AML-193 (cell line): ENCODE measurements around the gene NDOR1.

Experiments used
- DNase-seq, 2 experiments: peaks; one replicate each; lab custom pipeline; 2025; lab: John Stamatoyannopoulos, UW

NDOR1 gene

DNA sequence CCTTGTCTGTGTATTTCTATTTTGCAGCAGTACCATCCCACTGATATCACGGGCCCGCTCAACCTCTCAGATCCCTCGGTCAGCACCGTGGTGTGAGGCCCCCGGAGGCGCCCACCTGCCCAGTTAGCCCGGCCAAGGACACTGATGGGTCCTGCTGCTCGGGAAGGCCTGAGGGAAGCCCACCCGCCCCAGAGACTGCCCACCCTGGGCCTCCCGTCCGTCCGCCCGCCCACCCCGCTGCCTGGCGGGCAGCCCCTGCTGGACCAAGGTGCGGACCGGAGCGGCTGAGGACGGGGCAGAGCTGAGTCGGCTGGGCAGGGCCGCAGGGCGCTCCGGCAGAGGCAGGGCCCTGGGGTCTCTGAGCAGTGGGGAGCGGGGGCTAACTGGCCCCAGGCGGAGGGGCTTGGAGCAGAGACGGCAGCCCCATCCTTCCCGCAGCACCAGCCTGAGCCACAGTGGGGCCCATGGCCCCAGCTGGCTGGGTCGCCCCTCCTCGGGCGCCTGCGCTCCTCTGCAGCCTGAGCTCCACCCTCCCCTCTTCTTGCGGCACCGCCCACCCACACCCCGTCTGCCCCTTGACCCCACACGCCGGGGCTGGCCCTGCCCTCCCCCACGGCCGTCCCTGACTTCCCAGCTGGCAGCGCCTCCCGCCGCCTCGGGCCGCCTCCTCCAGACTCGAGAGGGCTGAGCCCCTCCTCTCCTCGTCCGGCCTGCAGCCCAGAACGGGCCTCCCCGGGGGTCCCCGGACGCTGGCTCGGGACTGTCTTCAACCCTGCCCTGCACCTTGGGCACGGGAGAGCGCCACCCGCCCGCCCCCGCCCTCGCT lies 37.5 kb upstream of the NDOR1 start:
- DNase-seq = no peak

DNA sequence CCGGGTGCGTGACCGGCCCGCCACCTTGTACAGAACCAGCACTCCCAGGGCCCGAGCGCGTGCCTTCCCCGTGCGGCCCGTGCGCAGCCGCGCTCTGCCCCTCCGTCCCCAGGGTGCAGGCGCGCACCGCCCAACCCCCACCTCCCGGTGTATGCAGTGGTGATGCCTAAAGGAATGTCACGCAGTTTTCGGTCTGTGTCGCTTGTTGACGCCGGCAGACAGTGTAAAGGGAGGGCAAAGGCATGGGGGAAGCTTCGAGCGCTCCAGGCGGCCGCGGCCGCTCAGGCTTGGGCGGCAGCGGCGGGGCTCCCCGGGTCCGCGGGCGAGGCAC lies 37.0 kb upstream of the NDOR1 start:
- DNase-seq = no peak

DNA sequence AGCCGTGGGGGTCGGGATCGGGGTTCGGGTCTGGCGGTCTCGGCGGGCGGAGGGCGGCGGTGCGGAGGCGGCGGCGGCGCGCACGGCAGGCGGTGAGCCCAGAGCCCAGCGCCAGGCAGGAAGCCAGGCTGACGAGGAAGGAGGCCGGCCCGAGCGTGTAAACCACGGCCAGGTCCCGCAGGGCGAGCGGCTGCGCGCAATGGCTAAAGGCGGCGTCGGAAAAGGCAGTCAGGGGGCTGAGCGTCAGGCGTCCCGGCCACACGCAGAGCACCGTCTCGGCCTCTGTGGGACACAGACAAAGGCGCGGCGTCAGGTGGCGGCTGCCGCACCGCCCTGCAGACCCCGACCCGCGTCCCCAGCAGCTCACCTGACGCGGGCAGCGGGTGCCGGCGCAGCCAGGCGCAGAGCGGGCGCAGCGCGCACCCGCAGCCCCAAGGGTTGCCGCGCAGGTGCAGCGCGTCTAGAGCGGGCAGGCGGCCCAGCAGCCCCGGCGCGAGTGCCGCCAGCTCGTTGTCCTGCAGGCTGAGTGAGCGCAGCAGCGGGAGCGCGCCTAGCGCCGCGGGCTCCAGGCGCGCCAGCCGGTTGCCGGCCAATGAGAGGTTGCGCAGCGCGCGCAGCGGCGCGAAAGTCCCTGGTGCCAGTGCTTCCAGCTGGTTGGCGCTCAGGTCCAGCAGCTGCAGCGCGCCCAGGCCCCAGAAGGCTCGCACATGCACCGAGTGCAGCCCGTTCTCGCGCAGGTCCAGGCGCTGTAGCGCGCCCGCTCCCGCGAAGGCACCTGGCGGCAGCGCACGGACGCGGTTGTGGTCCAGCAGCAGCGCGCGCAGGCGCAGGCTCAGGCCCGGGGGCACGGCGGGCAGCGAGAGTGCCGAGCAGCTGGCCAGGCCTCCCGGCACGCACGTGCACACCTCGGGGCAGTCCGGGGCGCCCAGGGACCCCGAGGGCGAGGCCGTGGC lies 36.3 kb upstream of the NDOR1 start:
- DNase-seq = no peak

DNA sequence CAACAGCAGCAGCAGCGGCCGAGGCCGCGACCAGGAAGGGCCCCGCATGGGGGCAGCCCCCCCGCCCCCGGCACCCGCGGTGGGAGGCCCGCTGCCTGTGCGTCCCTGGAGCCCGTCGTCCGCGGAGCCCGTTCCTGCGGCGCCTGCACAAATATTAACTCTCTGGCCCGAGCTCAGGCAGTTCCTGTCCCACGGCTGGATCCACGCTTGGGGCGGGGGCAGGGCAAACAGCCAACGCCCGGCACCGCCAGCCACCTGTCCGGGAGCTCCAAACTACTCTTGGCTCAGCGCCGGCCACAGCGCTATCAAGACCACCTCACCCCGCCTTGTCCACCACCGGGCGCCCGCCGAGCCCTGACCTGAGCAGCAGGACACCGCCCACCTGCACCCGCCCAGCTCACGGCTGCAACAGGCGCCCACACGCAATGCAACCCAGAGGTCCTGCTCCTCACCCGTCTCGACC lies 35.6 kb upstream of the NDOR1 start, which contains the start of gene LRRC26:
Gene LRRC26, minus strand, starts transcription at position 156 of the 463 bp plus-strand sequence. Its CDS starts 108 bp downstream, at position 48.
- DNase-seq = no peak

DNA sequence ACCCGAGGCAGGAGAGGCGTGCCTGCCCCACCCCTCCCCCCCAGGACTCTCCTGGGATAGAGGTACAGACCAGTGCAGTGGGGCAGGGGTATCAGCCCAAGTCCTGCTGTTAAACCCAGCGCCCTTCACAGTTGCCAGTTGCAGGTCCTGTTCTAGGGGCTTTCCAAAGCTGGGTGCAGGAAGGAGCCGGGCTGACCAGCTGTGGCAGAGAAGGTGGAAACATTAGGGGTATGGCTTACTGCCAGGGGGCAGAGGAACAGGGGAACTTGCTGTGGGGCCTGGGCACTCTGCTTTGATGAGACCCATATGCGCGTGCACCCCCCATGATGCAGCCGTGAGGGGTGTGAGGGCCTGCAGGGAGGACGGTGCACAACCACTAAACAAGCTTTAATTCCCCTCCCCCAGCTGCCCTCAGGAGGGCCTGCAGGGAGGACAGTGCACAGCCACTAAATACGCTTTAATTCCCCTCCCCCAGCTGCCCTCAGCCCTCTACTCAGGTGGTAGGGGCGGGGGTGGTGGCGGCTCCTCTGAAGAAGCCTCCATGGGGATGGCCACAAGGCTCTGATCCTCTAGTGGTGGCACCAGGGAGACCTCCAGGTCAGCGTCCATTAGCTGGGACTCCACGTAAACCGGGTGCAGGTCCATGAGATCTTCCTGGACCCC lies 34.9 kb upstream of the NDOR1 start:
- no peak for DNase-seq

DNA sequence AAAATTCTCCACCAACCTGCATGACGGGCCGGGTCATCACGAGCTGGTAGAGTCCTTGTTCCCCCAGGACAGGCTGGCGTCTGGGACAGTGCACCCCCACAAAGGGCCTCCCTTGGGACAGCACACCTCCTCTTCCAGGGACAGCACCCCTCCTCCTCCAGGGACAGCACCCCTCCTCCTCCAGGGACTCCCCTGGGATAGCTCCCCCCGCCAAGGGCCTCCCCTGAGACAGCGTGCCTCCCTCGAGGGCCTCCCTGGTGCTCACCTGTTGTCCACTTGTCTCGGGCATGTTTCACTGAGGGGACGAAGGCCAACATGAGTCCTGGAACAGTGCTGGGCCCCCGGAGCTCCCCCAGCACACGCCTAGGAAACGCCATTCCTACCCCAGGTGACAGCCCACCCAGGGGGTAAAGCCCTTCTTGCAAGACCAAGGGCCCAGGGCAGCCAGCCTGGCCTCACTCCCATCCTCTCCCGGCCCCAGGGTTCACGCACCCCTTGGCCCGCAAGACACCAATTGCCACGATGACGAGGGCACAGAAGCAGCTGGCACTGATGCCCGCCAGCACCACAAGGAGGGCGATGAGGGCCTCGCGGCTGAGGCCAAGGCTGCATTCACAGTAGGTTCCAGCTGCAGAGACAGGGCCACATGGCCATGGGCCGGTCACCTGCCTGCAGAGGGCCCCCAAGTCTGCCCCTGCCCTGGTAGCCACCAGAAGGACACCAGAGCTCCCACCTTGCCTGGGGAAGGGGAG lies 34.2 kb upstream of the NDOR1 start:
- DNase-seq = no peak

DNA sequence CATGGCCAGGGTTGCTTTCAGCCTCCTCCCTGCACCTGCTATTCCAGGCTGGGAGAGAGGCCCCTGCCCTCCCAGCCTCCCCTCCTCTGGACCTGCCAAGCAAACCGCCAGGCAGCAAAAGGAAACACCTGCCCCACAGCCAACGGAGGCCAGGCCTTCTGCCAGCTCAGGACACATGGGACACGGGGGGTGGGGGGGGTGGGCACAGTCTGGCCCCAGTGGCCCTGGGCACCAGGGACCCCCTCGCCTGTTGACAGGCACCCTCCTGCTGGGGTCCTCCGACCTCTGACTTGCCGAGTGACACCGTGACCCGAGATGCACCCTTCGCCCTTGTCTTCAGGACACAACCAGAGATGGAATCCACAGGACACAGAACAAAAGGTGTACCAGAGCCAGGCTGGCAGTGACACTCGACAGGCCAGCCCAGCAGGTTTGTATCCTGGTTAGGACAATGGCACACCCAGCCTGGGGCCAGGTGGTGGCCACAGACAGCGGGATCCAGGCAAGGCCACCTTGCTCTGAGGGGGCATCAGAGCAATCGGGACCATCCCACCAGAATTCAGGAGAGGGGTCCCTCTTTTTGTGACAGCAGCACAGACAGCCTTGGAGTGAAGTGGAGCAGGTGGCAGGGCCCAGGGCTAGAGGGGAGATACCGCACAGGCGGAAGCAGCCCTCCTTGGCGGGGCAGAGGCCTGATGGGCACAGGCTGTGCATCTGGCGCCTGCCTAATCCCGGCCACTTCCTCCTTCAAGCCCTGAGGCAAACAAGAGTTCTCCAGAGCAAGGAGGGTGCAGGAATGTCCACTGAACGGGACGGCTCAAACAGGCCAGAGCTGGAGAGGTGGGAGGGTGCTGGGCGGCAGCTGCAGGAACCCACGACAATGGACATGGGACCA lies 32.4 kb upstream of the NDOR1 start:
- no peak for DNase-seq

DNA sequence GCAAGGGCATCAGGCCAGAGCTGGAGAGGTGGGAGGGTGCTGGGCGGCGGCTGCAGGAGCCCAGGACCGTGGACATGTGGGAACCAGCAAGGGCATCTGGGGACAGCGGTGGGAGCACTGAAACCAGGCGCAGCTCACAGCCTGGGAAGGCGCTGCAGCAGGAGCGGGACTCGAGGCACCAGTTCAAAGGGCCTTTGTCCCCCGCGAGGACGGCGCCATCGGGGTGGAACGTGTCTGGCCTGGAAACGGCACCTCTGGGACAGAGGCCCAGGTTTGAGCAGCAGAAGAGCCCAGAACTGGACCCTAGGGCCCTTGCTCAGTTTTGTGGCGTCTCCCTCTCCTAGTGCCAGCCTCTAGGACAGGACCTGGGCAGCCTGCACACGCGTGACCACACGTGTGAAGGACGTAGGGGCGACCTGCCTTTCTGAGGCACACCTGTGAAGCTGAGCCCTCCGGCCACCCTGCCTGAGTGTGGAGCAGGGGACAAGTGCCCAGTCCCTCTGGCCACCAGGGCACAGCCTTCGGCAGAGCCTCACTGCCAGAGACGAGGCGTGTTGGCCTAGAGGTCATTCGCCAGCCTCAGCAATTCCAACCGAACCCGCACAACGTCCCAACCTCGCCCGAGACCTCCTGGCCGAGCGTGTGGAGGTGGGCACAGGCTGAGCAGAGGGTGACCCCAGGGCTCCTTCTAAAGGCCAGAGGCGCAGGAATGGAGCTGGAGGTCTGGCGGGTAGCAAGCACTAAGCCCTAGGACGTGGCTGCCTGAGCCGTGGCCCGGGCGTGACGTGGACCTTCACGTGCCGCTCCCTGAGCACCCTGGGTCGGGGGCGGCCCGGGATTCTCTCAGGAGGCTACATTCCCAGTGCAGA lies 31.5 kb upstream of the NDOR1 start:
- no peak for DNase-seq

DNA sequence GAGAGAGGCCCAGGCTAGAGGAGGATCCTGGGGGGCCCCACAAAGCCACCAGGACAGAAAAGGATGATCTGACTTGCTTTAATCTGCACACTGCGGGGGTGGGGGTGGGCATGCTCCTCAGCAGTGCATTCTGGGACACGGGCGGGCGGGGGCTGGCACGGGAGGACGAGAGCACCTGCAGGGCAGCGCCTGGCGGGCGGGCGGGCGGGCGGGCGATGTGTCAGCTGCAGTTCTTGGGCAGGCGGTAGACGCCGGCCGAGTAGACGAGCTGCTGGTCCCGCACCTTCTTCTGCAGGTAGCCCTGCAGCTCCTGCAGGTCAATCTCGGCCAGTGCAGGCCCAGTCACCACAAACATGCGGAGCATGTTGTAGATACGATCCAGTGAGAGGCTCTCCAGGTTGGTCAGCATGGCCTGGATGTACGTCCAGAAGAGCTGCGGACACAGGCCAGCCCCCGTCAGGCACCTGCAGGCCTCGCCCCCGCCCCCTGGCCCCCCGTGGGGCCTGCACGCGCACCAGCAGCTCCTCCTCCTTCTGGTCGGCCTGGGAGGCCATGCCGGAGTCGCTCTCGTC lies 30.7 kb upstream of the NDOR1 start:
- no peak for DNase-seq

DNA sequence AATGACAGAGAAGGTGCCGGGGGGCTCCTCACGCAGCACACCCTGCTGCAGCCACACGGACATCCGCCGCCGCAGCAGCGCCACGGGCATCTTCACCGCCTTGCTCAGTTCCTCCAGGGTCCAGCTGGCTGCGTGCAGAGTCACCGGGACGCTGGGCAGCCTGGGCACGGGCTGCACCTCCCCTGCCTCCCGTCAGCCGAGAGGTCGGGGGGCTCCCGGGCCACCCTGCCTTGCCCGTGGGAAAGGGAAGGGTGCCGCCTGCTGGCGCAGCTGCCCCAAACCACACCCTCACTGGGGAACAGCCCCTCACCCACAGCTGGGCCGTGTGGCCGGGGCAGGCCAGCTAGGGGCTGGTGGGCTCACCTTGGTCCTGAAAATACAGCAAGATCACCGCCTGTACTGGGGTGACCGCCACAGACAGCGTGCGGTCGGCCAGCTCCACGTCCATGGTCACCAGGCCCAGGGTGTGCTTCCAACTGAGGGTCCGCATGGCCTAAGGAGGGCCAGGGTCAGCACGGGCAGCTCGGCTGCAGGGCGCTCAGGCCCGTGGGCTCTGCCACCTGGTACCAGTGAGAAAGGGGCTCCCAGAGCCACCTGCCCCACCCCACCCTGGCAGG lies 30.0 kb upstream of the NDOR1 start:
- no peak for DNase-seq

DNA sequence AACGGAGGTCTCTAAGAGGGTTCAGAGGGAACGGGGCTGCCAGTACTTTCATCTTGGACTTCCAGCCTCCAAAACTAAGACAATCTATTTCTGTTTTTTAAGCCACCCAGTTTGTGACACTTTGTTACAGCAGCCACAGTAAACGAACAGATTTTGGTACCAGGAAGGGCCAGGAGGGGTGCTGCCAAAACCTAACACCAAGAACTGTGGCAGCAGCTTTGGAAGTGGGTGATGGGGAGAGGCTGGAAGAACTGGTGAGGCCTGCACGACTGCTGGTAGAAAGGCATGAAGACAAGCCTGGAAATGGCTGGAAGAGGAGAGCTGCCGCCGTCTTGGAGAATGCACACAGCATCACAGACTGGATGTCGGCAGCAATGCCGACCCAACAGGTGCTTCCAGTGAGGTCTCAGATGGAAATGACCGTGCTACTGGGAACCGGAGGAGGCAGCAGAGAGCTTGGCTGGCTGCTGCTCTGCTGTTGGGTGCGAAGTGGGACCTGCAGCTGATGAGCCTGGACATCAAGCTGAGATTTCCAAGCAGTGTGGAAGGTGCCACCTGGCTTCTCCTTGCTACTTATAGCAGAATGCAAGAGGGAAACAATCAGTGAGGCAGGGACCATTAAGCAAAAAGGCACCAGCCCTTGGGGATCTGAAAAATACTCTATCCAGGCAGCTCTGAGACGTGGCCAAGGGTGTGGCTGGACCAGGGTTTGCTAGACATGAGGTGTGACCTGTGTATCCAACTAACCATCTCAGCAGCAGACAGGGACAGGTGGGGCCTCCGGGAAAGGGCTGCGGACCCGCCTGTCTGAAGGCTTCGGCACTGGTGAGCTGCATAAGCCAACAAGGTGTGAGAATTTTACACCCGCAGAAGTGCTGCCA lies 29.0 kb upstream of the NDOR1 start:
- DNase-seq = no peak

DNA sequence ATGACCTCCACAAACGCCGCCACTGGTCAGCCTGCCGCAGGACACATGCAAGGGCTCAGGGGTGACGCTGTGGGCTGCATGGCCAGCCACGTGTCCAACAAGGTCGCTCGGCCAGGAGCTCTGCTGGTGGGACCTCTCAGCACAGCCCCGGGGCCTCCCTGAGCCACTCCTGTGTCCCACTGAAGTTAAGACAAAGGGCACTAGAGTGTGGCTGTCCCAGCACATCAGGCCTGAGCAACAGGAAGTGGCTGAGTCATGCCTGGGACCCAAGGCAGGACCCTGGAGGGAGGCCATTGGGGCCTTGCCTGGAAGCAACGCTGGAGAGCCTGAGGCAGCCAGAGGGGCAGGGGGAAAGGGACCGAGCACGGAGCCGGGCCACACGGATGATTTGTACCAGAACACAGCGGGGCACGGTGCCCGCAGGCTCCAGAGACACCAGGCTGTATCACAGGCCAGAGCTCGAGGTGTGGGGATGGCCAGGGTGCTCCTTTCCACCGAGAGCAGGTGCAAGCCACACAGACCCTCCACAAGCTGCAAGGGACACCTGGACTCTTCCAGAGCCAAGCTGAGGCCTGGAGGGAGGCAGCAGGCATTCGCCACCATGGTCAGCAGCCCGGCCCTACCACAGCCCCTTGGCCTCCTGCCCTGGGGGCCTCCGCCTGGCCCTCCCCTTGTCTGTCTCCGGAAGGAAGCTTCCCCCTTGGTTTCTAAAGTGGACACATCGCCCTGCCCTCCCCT lies 27.1 kb upstream of the NDOR1 start:
- no peak for DNase-seq

DNA sequence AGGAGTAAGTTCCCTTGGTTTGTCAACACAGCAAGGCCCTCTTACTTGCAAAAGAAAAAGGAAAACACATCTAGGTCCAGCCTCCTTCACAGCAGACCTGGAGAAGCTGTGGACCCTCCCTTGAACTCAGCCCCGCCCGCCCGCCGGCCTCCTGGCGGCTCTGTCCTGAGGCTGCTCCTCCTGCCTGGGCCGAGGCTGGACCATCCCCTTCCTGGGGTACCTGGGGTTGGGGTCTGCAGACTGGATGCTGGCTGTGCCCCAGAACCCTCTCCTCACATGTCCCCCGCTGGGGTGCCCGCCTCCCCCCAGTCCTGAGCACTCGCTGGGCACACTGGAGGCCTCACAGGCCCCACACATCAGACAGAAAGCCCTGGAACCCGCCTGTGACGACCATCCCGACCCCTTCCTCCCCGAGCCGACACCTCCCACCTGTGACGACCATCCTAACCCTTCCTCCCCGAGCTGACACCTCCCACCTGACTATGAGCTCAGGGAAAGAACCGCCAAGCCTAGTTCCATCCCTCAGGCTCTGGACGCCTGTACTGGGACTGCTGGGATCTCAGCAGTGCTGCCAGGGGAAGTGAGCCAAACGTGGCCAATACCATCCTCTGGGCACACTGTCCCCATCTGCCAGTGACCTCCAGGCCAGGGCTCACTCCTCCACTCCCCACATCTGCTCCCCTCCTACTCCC lies 26.4 kb upstream of the NDOR1 start:
- DNase-seq = no peak

DNA sequence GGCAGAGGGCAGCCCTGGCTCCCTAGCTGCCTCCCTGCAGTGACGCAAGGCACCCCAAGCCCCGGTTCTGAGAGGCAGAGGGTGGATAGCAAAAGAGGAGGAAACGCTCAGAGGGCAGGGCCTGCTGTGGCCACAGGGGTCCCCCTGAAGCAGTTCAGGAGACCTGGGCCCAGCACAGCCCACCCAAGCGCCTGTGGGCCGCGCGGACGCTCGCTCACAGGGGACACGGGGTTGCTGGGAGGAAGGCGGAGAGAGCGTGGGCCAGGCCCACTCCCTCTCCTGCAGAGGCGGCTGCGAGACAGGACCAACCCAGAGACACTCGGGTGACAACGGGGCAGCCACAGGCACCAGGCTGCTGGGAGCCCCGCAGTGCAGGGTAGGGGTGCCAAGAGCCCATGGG lies 25.7 kb upstream of the NDOR1 start:
- no peak for DNase-seq

DNA sequence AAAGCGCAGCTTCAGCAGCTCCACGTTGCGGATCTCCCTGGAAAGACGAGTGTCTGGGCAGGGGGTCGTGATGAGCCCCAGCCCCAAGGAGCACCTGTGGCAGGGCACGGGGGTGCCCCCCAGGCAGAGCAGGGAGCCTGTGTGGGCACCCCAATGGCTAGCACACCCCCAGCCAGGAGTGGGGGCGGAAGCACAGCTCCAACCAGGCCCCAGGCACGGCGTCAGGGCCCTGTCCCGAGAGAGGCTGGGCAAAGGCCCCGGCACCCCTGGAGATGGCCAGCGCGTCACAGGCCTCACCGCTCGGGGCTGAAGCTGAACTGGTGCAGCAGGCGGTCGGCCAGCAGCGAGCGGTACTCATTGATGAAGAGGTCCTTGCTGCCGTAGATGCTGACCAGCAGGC lies 25.0 kb upstream of the NDOR1 start:
- DNase-seq = no peak

DNA sequence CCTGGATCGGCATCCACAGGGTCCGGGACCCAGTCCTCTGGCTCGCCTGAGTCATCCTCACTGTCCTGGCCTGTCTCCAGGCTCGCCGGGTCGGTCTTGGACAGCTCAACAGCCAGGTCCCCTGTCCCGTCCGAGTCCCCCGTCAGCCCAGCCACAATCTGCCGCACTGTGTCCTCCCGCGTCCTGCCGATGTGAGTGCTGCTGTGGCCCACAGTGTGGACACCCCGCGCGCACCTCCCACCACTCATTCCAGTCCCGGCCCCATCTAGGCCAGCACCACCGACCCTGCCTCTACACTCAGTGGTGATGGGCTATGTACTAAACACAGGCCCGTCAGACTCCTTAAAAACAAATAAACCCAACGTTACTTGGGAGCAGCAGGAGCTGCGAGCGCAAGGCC lies 23.8 kb upstream of the NDOR1 start:
- DNase-seq = no peak

DNA sequence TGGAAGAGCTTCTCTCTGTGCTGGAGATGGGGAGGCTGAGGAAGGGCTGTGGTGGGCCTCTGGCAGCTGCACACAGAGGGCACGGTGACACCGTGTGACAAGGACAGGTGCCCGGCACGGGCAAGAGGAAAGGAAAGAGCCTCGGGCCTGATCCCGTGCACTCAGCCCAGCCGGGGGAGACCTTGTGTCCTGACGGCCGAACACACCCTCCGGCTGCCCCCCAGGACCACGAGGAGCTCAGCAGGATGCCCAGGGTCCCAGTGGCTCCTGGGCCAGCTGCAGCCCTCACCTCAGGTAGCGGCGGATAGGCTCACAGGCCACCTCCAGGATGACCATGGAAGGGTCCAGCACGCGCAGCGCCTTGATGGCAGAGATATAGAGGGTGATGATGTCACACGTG lies 22.7 kb upstream of the NDOR1 start:
- no peak for DNase-seq
